GM12878 (cell line): ENCODE data around the gene CHRM2. TPM values are rescaled to one million over a fixed set of nuclear protein-coding genes. Genes with fewer than 3 reads are reported as not detected.

Source experiments
- ATAC-seq: fragments of 200-7000 bp; cut with Tn5 transposase; 3 replicates; pipeline ENCODE4 v1.9.1; 2020; ENCODE audit warnings: mild to moderate bottlenecking, moderate library complexity
- BruUV-seq: library from RNA; stranded (reverse); fragments of 400-500 nt; replicated peaks from 2 replicates; lab custom pipeline; 2021; lab: Mats Ljungman, UMichigan
- CTCF ChIA-PET: fragments of 300-600 bp; sonication (Branson Sonifier 250); formaldehyde crosslinking; extraction: SDS; loops from one replicate; lab custom pipeline; 2021; ENCODE audit warnings: inconsistent platforms; lab: Yijun Ruan, JAX
- POLR2A ChIA-PET: fragments of 350-600 bp; formaldehyde crosslinking; extraction: SDS; loops from one replicate; lab custom pipeline; 2021; ENCODE audit warnings: inconsistent platforms; lab: Charles Lee
- RAD21 ChIA-PET: fragments of 300-600 bp; sonication (Branson Sonifier 250); formaldehyde crosslinking; loops from one replicate; lab custom pipeline; 2023; ENCODE audit warnings: antibody characterized with exemption; ENCODE audit not compliant: unreplicated experiment; lab: Charles Lee
- SMC1A ChIA-PET: fragments of 300-600 bp; sonication (Branson Sonifier 250); formaldehyde crosslinking; loops from one replicate; lab custom pipeline; 2023; ENCODE audit not compliant: unreplicated experiment, uncharacterized antibody; lab: Charles Lee
- DNase-seq: peaks from one replicate; pipeline ENCODE4 v3.0.0-alpha.2; 2011; ENCODE audit warnings: low read depth, low spot score
- FAIRE-seq: peaks from 3 replicates; lab custom pipeline; 2011; peaks lifted over from hg19 to GRCh38; lab: Jason Lieb, UNC
- H2AFZ ChIP-seq: 2 replicates; pipeline ENCODE4 v1.6.0; 2011; ENCODE audit warnings: low read depth, low read length, control low read depth; ENCODE audit not compliant: control insufficient read depth
- H3K27ac ChIP-seq: 2 replicates; pipeline ENCODE4 v1.5.1; 2011; ENCODE audit warnings: control low read depth; ENCODE audit not compliant: control insufficient read depth, insufficient read depth
- H3K27me3 ChIP-seq, 2 experiments: replicated peaks in 1 of 2; 2 replicates each; pipeline versions ENCODE4 v1.6.0 to v1.6.1; 2011; ENCODE audit warnings: low read length in 1 of 2; ENCODE audit not compliant: control insufficient read depth in 2 of 2, insufficient read depth in 2 of 2
- H3K36me3 ChIP-seq, 2 experiments: 2 replicates each; pipeline ENCODE4 v1.5.1; 2011; ENCODE audit warnings: low read length in 1 of 2; ENCODE audit not compliant: control insufficient read depth in 2 of 2, insufficient read depth in 2 of 2
- H3K4me1 ChIP-seq: 2 replicates; pipeline ENCODE4 v1.6.1; 2011; ENCODE audit warnings: mild to moderate bottlenecking, low read length, moderate library complexity, mixed read lengths; ENCODE audit not compliant: control insufficient read depth, insufficient read depth
- H3K4me2 ChIP-seq: 2 replicates; pipeline ENCODE4 v1.6.0; 2011; ENCODE audit warnings: control low read depth; ENCODE audit not compliant: control insufficient read depth, insufficient read depth
- H3K4me3 ChIP-seq: fragments of 200-600 bp; sonication (generic); 2 replicates; pipeline ENCODE4 v1.5.1; 2016
- H3K79me2 ChIP-seq: 2 replicates; pipeline ENCODE4 v1.6.0; 2011; ENCODE audit warnings: low read length; ENCODE audit not compliant: control insufficient read depth, insufficient read depth
- H3K9ac ChIP-seq: 2 replicates; pipeline ENCODE4 v1.8.0; 2011; ENCODE audit warnings: low read length, control low read depth, mixed read lengths; ENCODE audit not compliant: control insufficient read depth, insufficient read depth
- H3K9me3 ChIP-seq: replicated peaks from 3 replicates; pipeline ENCODE4 v1.5.1; 2011; ENCODE audit warnings: mild to moderate bottlenecking, low read length; ENCODE audit not compliant: control insufficient read depth, insufficient read depth
- H4K20me1 ChIP-seq: 2 replicates; pipeline ENCODE4 v1.6.0; 2011; ENCODE audit not compliant: control insufficient read depth, insufficient read depth
- BACH1 ChIP-seq: fragments of 450-650 bp; IDR thresholded peaks from 2 replicates; pipeline ENCODE4 v1.6.1; 2017; ENCODE audit warnings: mild to moderate bottlenecking, borderline replicate concordance
- CREB1 ChIP-seq: IDR thresholded peaks from 2 replicates; pipeline ENCODE4 v1.6.1; 2012; ENCODE audit warnings: low read depth, mild to moderate bottlenecking, inconsistent platforms
- GABPA ChIP-seq: IDR thresholded peaks from 2 replicates; pipeline ENCODE4 v1.6.1; 2014; ENCODE audit warnings: antibody characterized with exemption, low read depth, mild to moderate bottlenecking, inconsistent platforms
- KLF5 ChIP-seq: fragments of 450-650 bp; IDR thresholded peaks from 2 replicates; pipeline ENCODE4 v1.6.1; 2014; ENCODE audit warnings: mild to moderate bottlenecking; ENCODE audit not compliant: partially characterized antibody
- NFIC ChIP-seq: IDR thresholded peaks from 2 replicates; pipeline ENCODE4 v1.6.1; 2012; ENCODE audit warnings: low read depth, mild to moderate bottlenecking, inconsistent platforms, low read length, moderate library complexity
- NFYB ChIP-seq: IDR thresholded peaks from 2 replicates; pipeline ENCODE4 v1.6.1; 2011; ENCODE audit warnings: low read depth, mild to moderate bottlenecking, low read length, improper control_type of control experiment, moderate library complexity; ENCODE audit not compliant: insufficient read depth
- NRF1 ChIP-seq: conservative IDR thresholded peaks from 2 replicates; pipeline ENCODE4 v1.6.1; 2011; ENCODE audit warnings: mild to moderate bottlenecking, low read depth, low read length, improper control_type of control experiment
- PAX5 ChIP-seq: IDR thresholded peaks from 2 replicates; pipeline ENCODE4 v1.6.1; 2011; ENCODE audit warnings: low read depth, low read length, borderline replicate concordance
- PML ChIP-seq: IDR thresholded peaks from 2 replicates; pipeline ENCODE4 v1.6.1; 2012; ENCODE audit warnings: low read length, inconsistent platforms
- SMAD1 ChIP-seq: fragments of 450-650 bp; IDR thresholded peaks from 2 replicates; pipeline ENCODE4 v1.6.1; 2018; ENCODE audit warnings: mild to moderate bottlenecking, low read depth; ENCODE audit not compliant: partially characterized antibody
- SPI1 ChIP-seq: IDR thresholded peaks from 2 replicates; pipeline ENCODE4 v1.6.1; 2011; ENCODE audit warnings: low read depth, mild to moderate bottlenecking, low read length, moderate library complexity, borderline replicate concordance; ENCODE audit not compliant: insufficient read depth
- WGBS: methylation state at CpG from one replicate; pipeline ENCODE4 v1.1.6; 2016; ENCODE audit warnings: low lambda C conversion rate; ENCODE audit not compliant: insufficient replicate concordance, insufficient coverage; ENCODE audit errors: missing lambda C conversion rate; 5-methylcytosine and 5-hydroxymethylcytosine counted together
- in situ Hi-C: fragments of 300-500 bp; cut with MboI; formaldehyde crosslinking; loops from 9 replicates; pipeline ENCODE4 v1.14.3; 2018; ENCODE audit warnings: mixed read lengths
- intact Hi-C: fragments of 100-400 bp; cut with micrococcal nuclease; formaldehyde crosslinking; loops from one replicate; pipeline ENCODE4 v1.14.2; 2022; ENCODE audit not compliant: unreplicated experiment
- polyA plus RNA-seq, 11 experiments: library from polyadenylated mRNA; depleted of rRNA in 4 of 11; unstranded in 6 of 11; stranded (reverse) in 5 of 11; fragments of >200 nt; fragmentation: Nextera tagmentation in 4 of 11; fragmentation: Illumina TruSeq in 1 of 11; extraction: Ambion mirVana in 4 of 11; extraction: Trizol in 1 of 11; gene quantifications; 1 replicate in 1 of 11; 2 replicates in 10 of 11; pipeline versions ENCODE4 v1.2.1 to v1.2.3, GENCODE V29; 2011 to 2016; ENCODE audit warnings: inconsistent platforms in 2 of 11, missing spikeins in 2 of 11, low read depth in 1 of 11
- total RNA-seq, 4 experiments: library from RNA; depleted of rRNA in 3 of 4; stranded (reverse); fragments of >200 nt in 3 of 4; fragmentation: Illumina TruSeq in 1 of 4; extraction: Trizol in 1 of 4; gene quantifications; 2 replicates each; pipeline versions ENCODE4 v1.2.1 to v1.2.3, GENCODE V29; 2013 to 2021
- TF ChIP-seq, protein P1 (sequence below): fragments of 450-650 bp; conservative IDR thresholded peaks from 2 replicates; pipeline ENCODE4 v1.6.1; 2017; ENCODE audit warnings: mild to moderate bottlenecking, moderate library complexity
- TF ChIP-seq, protein P2 (sequence below): fragments of 450-650 bp; formaldehyde crosslinking; IDR thresholded peaks from 2 replicates; pipeline ENCODE4 v1.4.0; 2020; ENCODE audit warnings: mild to moderate bottlenecking, moderate library complexity

Gene CHRM2
- total and polyA plus RNA-seq, 10 of the 15 experiments (the other 5 are each of a cell fraction or from before 2014, with no cell fraction given): 0.05 TPM; not detected in 9

DNA sequence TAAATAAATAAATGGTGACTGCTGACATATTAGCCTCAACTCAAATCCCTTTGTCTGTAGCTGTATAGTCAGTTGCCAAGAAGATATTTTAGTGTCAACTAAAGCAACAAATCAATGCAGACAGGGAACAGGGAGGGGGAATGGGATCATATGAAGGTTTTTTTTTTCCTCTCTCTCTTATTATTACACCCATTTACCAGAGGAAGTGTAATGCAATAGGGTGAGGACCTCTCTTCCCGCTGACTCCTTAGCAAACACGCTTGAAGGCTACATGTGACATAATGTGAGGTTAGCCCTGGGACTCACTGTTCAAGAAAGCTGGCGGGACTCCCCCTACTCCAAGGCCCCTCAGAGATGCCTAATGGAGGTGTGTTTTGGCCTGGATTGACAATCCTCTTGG, 88.2 kb downstream of the CHRM2 start:
- ChIA-PET SMC1A (interaction anchor here (1.2 kb wide), 1 partner anchor 17 kb away, joined by 4 read pairs; no protein-coding TSS in a partner anchor), RAD21 (no interaction called here), CTCF (no interaction called here), POLR2A (no interaction called here)
- Histone ChIP-seq H4K20me1 (no peaks in the 10 kb centered on the region), H3K4me3 (no peak overlapping the region), H3K36me3 (no peaks in the 10 kb centered on the region), H2AFZ (no peak overlapping the region), H3K9ac (no peak overlapping the region), H3K4me1 (no peaks in the 10 kb centered on the region), H3K79me2 (no peaks in the 10 kb centered on the region), H3K9me3 (no peaks in the 10 kb centered on the region), H3K27ac (no peak overlapping the region), H3K27me3 (no peaks in the 10 kb centered on the region), H3K4me2 (no peak overlapping the region)
- 0% methylated on average over 3 of the region's 3 CpGs for WGBS
- no peak for DNase-seq
- ATAC-seq: no peak
- intact Hi-C loops (no loop called here), in situ Hi-C loops (no loop called here)
- FAIRE-seq: no peak
- BruUV-seq: no TSS peak
- no peak for TF ChIP-seq NRF1
- TF ChIP-seq, all 136 proteins: peak for 0

DNA sequence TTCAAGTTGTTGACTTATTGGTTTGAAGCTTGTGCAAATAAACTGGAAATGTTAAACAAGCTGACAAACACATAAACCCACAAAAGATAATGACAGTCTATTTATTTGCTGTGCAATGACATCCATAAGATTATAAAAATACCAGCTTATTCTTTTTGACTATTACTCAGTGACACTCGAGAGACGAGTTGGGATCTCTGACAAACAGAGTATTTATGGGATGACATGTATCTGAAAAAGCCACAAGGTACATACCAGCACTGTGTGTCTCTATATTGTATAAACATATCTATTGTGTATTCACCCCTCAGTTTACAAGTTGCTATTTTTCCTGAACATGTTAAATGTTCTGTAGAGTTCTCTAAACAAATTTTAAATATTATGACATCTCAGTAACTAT, 88.9 kb downstream of the CHRM2 start:
- Histone ChIP-seq H3K9ac (no peak overlapping the region), H3K4me2 (no peak overlapping the region), H3K9me3 (no peaks in the 10 kb centered on the region), H3K79me2 (no peaks in the 10 kb centered on the region), H3K4me1 (no peaks in the 10 kb centered on the region), H3K27ac (no peak overlapping the region), H3K4me3 (no peak overlapping the region), H4K20me1 (no peaks in the 10 kb centered on the region), H3K36me3 (no peaks in the 10 kb centered on the region), H2AFZ (no peak overlapping the region), H3K27me3 (no peaks in the 10 kb centered on the region)
- SMC1A ChIA-PET: interaction anchor here (1.2 kb wide), 1 partner anchor 18 kb away, joined by 4 read pairs; no protein-coding TSS in a partner anchor
- DNase-seq: no peak
- CTCF ChIA-PET: no interaction called here
- POLR2A ChIA-PET: no interaction called here
- intact Hi-C loops: no loop called here
- no peak for FAIRE-seq
- in situ Hi-C loops: no loop called here
- no TSS peak for BruUV-seq
- no peak for ATAC-seq
- 0% methylated on average over 2 of the region's 2 CpGs for WGBS
- RAD21 ChIA-PET: no interaction called here
- TF ChIP-seq CREB1 (no peak), SPI1 (no peak), GABPA (no peak), NFIC (no peak), KLF5 (no peak), PAX5 (no peak), BACH1 (no peak), NFYB (no peak), SMAD1 (no peak), PML (no peak)
- TF ChIP-seq, protein P1, sequence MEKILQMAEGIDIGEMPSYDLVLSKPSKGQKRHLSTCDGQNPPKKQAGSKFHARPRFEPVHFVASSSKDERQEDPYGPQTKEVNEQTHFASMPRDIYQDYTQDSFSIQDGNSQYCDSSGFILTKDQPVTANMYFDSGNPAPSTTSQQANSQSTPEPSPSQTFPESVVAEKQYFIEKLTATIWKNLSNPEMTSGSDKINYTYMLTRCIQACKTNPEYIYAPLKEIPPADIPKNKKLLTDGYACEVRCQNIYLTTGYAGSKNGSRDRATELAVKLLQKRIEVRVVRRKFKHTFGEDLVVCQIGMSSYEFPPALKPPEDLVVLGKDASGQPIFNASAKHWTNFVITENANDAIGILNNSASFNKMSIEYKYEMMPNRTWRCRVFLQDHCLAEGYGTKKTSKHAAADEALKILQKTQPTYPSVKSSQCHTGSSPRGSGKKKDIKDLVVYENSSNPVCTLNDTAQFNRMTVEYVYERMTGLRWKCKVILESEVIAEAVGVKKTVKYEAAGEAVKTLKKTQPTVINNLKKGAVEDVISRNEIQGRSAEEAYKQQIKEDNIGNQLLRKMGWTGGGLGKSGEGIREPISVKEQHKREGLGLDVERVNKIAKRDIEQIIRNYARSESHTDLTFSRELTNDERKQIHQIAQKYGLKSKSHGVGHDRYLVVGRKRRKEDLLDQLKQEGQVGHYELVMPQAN: no peak
- TF ChIP-seq, protein P2, sequence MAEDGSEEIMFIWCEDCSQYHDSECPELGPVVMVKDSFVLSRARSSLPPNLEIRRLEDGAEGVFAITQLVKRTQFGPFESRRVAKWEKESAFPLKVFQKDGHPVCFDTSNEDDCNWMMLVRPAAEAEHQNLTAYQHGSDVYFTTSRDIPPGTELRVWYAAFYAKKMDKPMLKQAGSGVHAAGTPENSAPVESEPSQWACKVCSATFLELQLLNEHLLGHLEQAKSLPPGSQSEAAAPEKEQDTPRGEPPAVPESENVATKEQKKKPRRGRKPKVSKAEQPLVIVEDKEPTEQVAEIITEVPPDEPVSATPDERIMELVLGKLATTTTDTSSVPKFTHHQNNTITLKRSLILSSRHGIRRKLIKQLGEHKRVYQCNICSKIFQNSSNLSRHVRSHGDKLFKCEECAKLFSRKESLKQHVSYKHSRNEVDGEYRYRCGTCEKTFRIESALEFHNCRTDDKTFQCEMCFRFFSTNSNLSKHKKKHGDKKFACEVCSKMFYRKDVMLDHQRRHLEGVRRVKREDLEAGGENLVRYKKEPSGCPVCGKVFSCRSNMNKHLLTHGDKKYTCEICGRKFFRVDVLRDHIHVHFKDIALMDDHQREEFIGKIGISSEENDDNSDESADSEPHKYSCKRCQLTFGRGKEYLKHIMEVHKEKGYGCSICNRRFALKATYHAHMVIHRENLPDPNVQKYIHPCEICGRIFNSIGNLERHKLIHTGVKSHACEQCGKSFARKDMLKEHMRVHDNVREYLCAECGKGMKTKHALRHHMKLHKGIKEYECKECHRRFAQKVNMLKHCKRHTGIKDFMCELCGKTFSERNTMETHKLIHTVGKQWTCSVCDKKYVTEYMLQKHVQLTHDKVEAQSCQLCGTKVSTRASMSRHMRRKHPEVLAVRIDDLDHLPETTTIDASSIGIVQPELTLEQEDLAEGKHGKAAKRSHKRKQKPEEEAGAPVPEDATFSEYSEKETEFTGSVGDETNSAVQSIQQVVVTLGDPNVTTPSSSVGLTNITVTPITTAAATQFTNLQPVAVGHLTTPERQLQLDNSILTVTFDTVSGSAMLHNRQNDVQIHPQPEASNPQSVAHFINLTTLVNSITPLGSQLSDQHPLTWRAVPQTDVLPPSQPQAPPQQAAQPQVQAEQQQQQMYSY (CRISPR knock-in tag): no peak
